GM21529 (cell line): ENCODE results near the gene LSM2.

Experiments used
- ATAC-seq: cut with Tn5 transposase; IDR thresholded peaks from one replicate; pipeline ENCODE4 v1.9.1; 2021; ENCODE audit not compliant: unreplicated experiment

Gene LSM2

DNA sequence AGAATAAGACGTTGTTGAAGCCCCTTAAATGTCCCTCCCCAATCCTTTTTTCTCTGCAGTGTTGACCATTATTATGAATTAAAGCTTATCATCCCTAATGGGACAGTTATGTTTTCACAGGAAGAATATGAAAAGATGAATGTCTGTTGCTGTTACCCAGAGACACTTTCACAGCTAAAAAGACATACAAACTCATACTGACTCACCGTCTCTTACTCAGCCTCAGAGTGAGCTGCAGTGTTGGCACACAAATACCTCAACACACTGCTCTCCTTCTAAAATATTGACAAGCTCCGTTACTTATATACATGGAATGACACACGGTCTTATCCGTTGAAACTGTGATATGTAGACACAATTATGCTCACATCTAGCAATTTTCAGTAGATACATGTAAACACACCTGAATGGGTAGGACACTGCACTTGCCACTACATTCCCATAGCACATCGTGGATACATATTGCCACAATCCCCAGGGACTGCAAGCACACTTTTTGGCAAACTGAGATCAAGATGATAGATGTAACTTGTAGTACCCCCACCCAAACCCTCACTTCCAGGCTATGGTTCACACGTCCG lies 53.9 kb downstream of the LSM2 start:
- no peak for ATAC-seq

DNA sequence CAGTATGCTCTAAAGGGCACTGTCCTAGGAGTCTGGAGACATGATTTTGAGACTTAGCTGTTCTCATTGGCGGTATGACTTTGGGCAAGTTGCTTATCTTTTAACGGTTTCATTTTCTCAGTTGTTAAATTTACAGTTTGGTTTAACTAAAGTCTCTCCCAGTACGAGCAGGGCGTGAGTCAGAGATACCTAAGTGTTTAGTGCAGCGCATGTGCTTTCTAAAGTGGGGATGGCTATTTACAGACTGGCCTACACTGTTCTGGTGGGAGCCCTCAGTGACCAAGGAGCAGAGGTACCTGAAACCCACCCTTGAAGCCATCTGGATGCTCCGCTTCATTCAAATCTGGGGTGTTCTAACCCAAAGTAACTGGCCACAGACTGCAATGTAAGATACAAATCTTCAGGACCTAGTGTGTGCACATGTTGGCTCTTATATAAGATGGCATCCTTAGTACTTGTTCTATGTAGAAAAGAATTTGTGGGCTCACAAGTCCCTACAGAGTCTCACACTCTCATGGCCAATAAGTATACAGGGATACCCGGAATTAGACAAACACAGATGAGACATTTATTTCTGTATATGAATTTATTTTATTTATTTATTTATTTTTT lies 56.2 kb downstream of the LSM2 start:
- no peak for ATAC-seq

DNA sequence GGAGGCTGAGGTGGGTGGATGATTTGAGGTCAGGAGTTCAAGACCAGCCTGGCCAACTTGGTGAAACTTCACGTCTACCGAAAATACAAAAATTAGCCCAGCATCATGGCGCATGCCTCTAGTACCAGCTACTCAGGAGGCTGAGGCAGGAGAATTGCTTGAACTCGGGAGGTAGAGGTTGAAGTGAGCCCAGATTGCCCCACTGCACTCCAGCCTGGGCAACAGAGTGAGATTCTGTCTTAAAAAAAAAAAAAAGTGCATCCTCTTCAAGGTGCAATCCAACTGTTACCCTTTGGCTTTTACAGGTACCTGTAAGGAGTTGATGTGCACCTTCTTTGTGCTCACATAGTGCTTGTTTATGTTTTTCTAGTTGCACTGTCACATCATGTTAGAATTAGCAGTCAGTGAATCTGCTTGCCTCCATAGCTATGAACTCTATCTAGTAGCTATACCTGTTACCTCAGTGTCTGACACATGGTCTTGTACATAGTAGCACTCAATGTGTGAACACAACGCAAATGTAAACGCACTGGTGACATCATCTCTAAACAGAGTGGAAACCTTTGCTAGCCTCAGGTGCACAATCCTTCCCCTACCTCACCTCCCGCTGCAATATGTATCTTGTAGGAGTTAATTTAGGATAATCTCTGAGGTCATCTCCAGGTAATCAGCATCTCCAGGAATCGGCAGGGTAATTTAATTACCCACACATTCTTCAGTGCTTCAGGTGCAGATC lies 57.3 kb downstream of the LSM2 start:
- no peak for ATAC-seq
